ENCODE measurements around the gene NEURL1B.

NEURL1B gene

DNA sequence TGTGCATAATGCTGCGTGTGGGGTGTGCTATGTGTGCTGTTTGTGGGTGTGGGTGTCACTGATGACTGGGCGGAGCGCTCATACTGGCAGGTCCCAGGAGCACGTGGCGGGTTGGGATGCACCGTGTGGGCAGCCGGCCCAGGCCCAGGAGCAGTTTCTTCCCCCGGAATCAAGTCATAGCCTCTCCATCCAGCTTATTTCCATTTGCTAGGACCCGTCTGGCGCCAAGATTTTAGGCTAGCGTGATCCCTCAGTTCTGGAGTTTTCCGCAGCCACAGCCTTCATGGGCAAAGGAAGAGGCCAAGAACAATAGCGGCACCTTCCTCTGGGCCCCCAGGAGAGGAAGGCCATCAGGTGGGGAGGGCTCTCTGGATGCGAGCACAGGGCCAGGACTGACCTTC is 43.3 kb upstream of the NEURL1B start:
- H3K27me3 ChIP-seq (ENCODE audit: insufficient read depth, low read length, poor library complexity, severe bottlenecking): no peaks in the 10 kb centered on the region
- H4K20me1 ChIP-seq (ENCODE audit: insufficient read depth, low read length, poor library complexity, severe bottlenecking): no peaks in the 10 kb centered on the region
- H2AFZ ChIP-seq (ENCODE audit: low read length): no peak overlapping the region
- H3K9me2 ChIP-seq (replicated peaks; ENCODE audit: low read depth, low read length): no peaks in the 10 kb centered on the region
- H3K36me3 ChIP-seq (ENCODE audit: insufficient read depth, low read length): no peaks in the 10 kb centered on the region
- H3K4me2 ChIP-seq (ENCODE audit: low read depth, low read length, poor library complexity, severe bottlenecking): no peak overlapping the region
- H3K4me3 ChIP-seq (ENCODE audit: low read length, poor library complexity, severe bottlenecking): no peak overlapping the region
- no peaks in the 10 kb centered on the region for H3F3A ChIP-seq (ENCODE audit: low read depth)
- H3K9me3 ChIP-seq (ENCODE audit: insufficient read depth, low read depth, low read length): no peaks in the 10 kb centered on the region
- no peaks in the 10 kb centered on the region for H3K4me1 ChIP-seq (ENCODE audit: insufficient read depth, low read length, poor library complexity, severe bottlenecking)
- H3K9ac ChIP-seq (ENCODE audit: low read depth, low read length, poor library complexity, severe bottlenecking): no peak overlapping the region
- no peaks in the 10 kb centered on the region for H3K79me2 ChIP-seq (ENCODE audit: insufficient read depth, low read length)
- no peak for TF ChIP-seq EZH2phosphoT487 (IDR thresholded peaks at IDR 0.05; ENCODE audit: borderline replicate concordance)
- no peak for TF ChIP-seq CTCF (conservative IDR thresholded peaks at IDR 0.05; ENCODE audit: low read length)

- TF ChIP-seq EZH2phosphoT487 (IDR thresholded peaks at IDR 0.05; ENCODE audit: borderline replicate concordance) (no peak), CTCF (conservative IDR thresholded peaks at IDR 0.05; ENCODE audit: low read length) (no peak)
- Histone ChIP-seq H3K4me1 (ENCODE audit: insufficient read depth, low read length, poor library complexity, severe bottlenecking) (no peaks in the 10 kb centered on the region), H4K20me1 (ENCODE audit: insufficient read depth, low read length, poor library complexity, severe bottlenecking) (no peaks in the 10 kb centered on the region), H3K9ac (ENCODE audit: low read depth, low read length, poor library complexity, severe bottlenecking) (no peak overlapping the region), H3K79me2 (ENCODE audit: insufficient read depth, low read length) (no peaks in the 10 kb centered on the region), H3K36me3 (ENCODE audit: insufficient read depth, low read length) (no peaks in the 10 kb centered on the region), H2AFZ (ENCODE audit: low read length) (no peak overlapping the region), H3K4me2 (ENCODE audit: low read depth, low read length, poor library complexity, severe bottlenecking) (no peak overlapping the region), H3K4me3 (ENCODE audit: low read length, poor library complexity, severe bottlenecking) (no peak overlapping the region), H3F3A (ENCODE audit: low read depth) (no peaks in the 10 kb centered on the region), H3K9me2 (replicated peaks; ENCODE audit: low read depth, low read length) (no peaks in the 10 kb centered on the region), H3K27me3 (ENCODE audit: insufficient read depth, low read length, poor library complexity, severe bottlenecking) (no peaks in the 10 kb centered on the region), H3K9me3 (ENCODE audit: insufficient read depth, low read depth, low read length) (no peaks in the 10 kb centered on the region)
Measured at GRCh38 chr5:172598251-172599203, 42.5 kb upstream of the NEURL1B start.

DNA sequence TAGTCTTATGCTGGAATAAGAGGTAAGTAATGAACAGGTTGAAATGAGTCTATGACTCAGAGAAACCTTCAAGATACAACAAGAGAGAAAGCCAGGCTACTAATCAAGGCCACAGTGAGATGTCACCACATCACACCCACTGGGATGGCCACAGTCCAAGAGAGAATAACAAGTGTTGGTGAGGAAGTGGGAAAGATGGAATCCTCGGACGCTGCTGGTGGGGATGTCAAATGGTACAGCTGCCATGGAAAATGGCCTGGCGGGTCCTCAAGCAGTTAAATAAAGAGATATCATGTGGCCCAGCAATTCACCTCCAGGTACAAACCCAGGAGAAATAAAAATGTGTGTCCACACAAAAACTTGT is 41.9 kb upstream of the NEURL1B start:
- Histone ChIP-seq H3K4me3 (ENCODE audit: low read length, poor library complexity, severe bottlenecking) (no peak overlapping the region), H4K20me1 (ENCODE audit: insufficient read depth, low read length, poor library complexity, severe bottlenecking) (no peaks in the 10 kb centered on the region), H3F3A (ENCODE audit: low read depth) (no peaks in the 10 kb centered on the region), H3K4me2 (ENCODE audit: low read depth, low read length, poor library complexity, severe bottlenecking) (no peak overlapping the region), H3K27me3 (ENCODE audit: insufficient read depth, low read length, poor library complexity, severe bottlenecking) (no peaks in the 10 kb centered on the region), H3K9ac (ENCODE audit: low read depth, low read length, poor library complexity, severe bottlenecking) (no peak overlapping the region), H3K9me3 (ENCODE audit: insufficient read depth, low read depth, low read length) (no peaks in the 10 kb centered on the region), H3K9me2 (replicated peaks; ENCODE audit: low read depth, low read length) (no peaks in the 10 kb centered on the region), H2AFZ (ENCODE audit: low read length) (no peak overlapping the region), H3K79me2 (ENCODE audit: insufficient read depth, low read length) (no peaks in the 10 kb centered on the region), H3K4me1 (ENCODE audit: insufficient read depth, low read length, poor library complexity, severe bottlenecking) (no peaks in the 10 kb centered on the region), H3K36me3 (ENCODE audit: insufficient read depth, low read length) (no peaks in the 10 kb centered on the region)
- TF ChIP-seq CTCF (conservative IDR thresholded peaks at IDR 0.05; ENCODE audit: low read length) (no peak), EZH2phosphoT487 (IDR thresholded peaks at IDR 0.05; ENCODE audit: borderline replicate concordance) (no peak)

All from Loucy (cell line).